Panc1 (cell line): ENCODE results near the gene USP14.

Experiments used
- CTCF ChIP-seq: fragments of 450-650 bp; IDR thresholded peaks from 2 replicates; pipeline ENCODE4 v1.5.1; 2017; ENCODE audit warnings: mild to moderate bottlenecking
- POLR2AphosphoS5 ChIP-seq: IDR thresholded peaks from 2 replicates; pipeline ENCODE4 v1.6.1; 2012; ENCODE audit warnings: mild to moderate bottlenecking, low read depth, low read length, moderate library complexity
- REST ChIP-seq, 2 experiments: IDR thresholded peaks; 2 replicates each; pipeline ENCODE4 v1.6.1; 2011 to 2012; ENCODE audit warnings: low read depth in 2 of 2, control low read depth in 1 of 2, low read length in 1 of 2, mild to moderate bottlenecking in 1 of 2, moderate library complexity in 1 of 2; ENCODE audit not compliant: insufficient read depth in 1 of 2
- SIN3A ChIP-seq: IDR thresholded peaks from 2 replicates; pipeline ENCODE4 v1.6.1; 2012; ENCODE audit warnings: low read depth, mild to moderate bottlenecking, low read length, moderate library complexity, borderline replicate concordance; ENCODE audit not compliant: insufficient read depth
- TCF7L2 ChIP-seq: IDR thresholded peaks from 2 replicates; pipeline ENCODE4 v1.6.1; 2011; ENCODE audit warnings: mild to moderate bottlenecking, low read depth, low read length, inconsistent platforms

GRCh38 chr18:210733-211132 is 52.4 kb downstream of the USP14 start:
- TF ChIP-seq CTCF (no peak), POLR2AphosphoS5 (no peak), REST (IDR thresholded peaks at IDR 0.05; ENCODE audit: insufficient read depth in 1 of 2, low read depth in 2 of 2, low read length in 1 of 2) (no peak), SIN3A (no peak), TCF7L2 (no peak)
